PFSK-1 (cell line): ENCODE data around the gene NCLN.

Source experiments
- FOXP2 ChIP-seq: optimal IDR thresholded peaks from 2 replicates; pipeline ENCODE3; 2011; ENCODE audit warnings: borderline replicate concordance, control low read depth, inconsistent platforms; ENCODE audit not compliant: insufficient read depth; ENCODE audit errors: extremely low read length, extremely low read depth
- POLR2AphosphoS5 ChIP-seq: IDR thresholded peaks from 2 replicates; pipeline ENCODE4 v1.6.1; 2012; ENCODE audit warnings: low read depth, mild to moderate bottlenecking, control low read depth, low read length, moderate library complexity
- SIN3A ChIP-seq: IDR thresholded peaks from 2 replicates; pipeline ENCODE4 v1.6.1; 2012; ENCODE audit warnings: mild to moderate bottlenecking, low read length, moderate library complexity, borderline replicate concordance; ENCODE audit not compliant: insufficient read depth
- TAF1 ChIP-seq: IDR thresholded peaks from 2 replicates; pipeline ENCODE4 v1.6.1; 2012; ENCODE audit warnings: low read length, control low read depth, borderline replicate concordance; ENCODE audit not compliant: insufficient read depth
- TF ChIP-seq, protein P1 (sequence below), 2 experiments: IDR thresholded peaks; 2 replicates each; pipeline versions ENCODE4 v1.6.1 to v1.8.0; 2011 to 2012; ENCODE audit warnings: low read depth in 2 of 2, low read length in 2 of 2, control low read depth in 1 of 2, inconsistent platforms in 1 of 2, mild to moderate bottlenecking in 1 of 2, moderate library complexity in 1 of 2; ENCODE audit not compliant: insufficient read depth in 1 of 2

DNA sequence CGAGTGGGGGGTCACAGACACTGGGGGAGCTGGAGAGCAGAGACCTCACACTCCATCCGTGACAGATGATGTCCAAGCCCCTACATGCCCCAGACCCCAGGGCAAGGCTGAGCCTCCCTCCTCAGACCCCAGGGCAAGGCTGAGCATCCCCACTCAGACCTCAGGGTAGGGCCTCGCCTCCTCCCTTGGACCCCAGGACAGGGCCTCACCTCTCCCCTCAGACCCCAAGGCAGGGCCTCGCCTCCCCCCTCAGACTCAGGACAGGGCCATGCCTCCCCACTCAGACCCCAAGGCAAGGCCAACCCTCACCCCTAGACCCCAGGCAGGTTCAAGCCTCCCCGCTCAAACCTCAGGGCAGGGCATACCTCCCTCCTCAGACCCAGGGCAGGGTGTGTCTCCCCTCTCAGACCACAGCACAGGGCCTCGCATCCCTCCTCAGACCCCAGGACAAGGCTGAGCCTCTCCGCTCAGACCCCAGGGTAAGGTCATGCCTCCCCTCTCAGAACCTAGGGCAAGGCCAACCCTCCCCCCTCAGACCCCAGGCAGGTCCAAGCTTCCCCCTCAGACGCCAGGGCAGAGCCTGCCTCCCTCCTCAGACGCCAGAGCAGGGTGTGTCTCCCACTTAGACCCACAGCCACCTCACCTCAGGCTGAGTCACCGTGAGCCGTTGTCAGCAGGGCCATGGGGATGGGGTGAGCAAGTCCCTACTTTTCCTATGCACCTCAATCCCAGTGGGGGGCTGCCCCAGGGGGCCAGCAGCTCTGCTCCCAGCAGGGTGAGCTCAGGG, 8.8 kb upstream of the NCLN start:
- TF ChIP-seq SIN3A = no peak
- no peak for TF ChIP-seq TAF1
- no peak for TF ChIP-seq FOXP2
- no peak for TF ChIP-seq POLR2AphosphoS5
- TF ChIP-seq, protein P1, sequence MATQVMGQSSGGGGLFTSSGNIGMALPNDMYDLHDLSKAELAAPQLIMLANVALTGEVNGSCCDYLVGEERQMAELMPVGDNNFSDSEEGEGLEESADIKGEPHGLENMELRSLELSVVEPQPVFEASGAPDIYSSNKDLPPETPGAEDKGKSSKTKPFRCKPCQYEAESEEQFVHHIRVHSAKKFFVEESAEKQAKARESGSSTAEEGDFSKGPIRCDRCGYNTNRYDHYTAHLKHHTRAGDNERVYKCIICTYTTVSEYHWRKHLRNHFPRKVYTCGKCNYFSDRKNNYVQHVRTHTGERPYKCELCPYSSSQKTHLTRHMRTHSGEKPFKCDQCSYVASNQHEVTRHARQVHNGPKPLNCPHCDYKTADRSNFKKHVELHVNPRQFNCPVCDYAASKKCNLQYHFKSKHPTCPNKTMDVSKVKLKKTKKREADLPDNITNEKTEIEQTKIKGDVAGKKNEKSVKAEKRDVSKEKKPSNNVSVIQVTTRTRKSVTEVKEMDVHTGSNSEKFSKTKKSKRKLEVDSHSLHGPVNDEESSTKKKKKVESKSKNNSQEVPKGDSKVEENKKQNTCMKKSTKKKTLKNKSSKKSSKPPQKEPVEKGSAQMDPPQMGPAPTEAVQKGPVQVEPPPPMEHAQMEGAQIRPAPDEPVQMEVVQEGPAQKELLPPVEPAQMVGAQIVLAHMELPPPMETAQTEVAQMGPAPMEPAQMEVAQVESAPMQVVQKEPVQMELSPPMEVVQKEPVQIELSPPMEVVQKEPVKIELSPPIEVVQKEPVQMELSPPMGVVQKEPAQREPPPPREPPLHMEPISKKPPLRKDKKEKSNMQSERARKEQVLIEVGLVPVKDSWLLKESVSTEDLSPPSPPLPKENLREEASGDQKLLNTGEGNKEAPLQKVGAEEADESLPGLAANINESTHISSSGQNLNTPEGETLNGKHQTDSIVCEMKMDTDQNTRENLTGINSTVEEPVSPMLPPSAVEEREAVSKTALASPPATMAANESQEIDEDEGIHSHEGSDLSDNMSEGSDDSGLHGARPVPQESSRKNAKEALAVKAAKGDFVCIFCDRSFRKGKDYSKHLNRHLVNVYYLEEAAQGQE (IDR thresholded peaks at IDR 0.05; ENCODE audit: insufficient read depth in 1 of 2, low read depth in 2 of 2, low read length in 2 of 2) = no peak
